GM12865 (cell line): ENCODE data around the gene HIGD1B.
A peak's percentile ranks its signal among the peaks of the same experiment; 100 is the strongest.

Source experiments
- DNase-seq: peaks from one replicate; pipeline ENCODE4 v3.0.0; 2010; ENCODE audit warnings: low read depth
- H3K4me3 ChIP-seq: 2 replicates; pipeline ENCODE4 v1.5.1; 2011; ENCODE audit warnings: mild to moderate bottlenecking, low read depth, low read length, control low read depth
- CTCF ChIP-seq: IDR thresholded peaks from 2 replicates; pipeline ENCODE4 v1.5.1; 2011; ENCODE audit warnings: low read length, control low read depth, low read depth, inconsistent platforms; ENCODE audit not compliant: insufficient read depth; ENCODE audit errors: missing control alignments

Gene HIGD1B

GRCh38 chr17:44864831-44865230 lies 17.1 kb downstream of the HIGD1B start:
- no peak for DNase-seq
- no peak for TF ChIP-seq CTCF
- no peak overlapping the region for H3K4me3 ChIP-seq

GRCh38 chr17:44865231-44865660 lies 17.6 kb downstream of the HIGD1B start:
- peak; percentile 80 for TF ChIP-seq CTCF
- DNase-seq = peak; percentile 80
- H3K4me3 ChIP-seq = no peak overlapping the region

DNA sequence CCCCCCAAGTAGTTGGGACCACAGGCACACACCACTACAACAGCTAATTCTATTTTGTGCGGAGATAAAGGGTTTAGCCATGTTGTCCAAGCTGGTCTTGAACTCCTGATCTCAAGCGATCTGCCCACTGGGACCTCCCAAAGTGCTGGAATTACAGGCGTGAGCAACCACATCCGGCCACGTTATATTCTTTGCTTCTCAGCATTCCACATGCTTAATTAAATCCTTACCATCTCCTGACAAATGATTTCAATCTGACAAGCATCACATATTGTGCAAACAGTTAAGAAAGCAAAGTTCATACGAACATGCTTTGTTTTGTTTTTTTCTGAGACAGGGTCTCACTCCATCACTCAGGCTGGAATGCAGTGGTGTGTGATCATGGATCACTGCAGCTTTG lies 18.2 kb downstream of the HIGD1B start:
- no peak for TF ChIP-seq CTCF
- no peak for DNase-seq
- no peak overlapping the region for H3K4me3 ChIP-seq

- no peak for DNase-seq
These were observed 20.2 kb downstream of the HIGD1B start for GRCh38 chr17:44867841-44868240.

DNA sequence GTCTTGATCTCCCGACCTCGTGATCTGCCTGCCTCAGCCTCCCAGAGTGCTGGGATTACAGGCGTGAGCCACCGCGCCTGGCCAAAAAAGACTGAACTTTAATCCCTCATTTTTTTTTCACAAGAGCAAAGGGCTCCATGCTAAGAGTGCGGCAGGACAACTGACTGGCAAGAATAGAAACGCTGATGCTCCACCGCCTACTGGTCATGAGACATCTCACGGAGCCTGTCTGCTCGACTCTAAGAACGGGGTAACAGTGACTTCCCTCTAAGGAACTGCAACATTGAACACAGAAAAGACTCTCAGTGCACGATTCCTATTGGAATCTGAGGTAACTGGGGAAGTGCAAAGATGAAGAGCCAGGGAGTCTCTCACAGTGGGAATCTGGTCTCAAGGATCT lies 23.9 kb downstream of the HIGD1B start:
- TF ChIP-seq CTCF = no peak
- H3K4me3 ChIP-seq = no peak overlapping the region
- DNase-seq = no peak

More at GRCh38 chr17:44867841-44868240, 20.2 kb downstream of the HIGD1B start:
- H3K4me3 ChIP-seq = no peak overlapping the region
- TF ChIP-seq CTCF = no peak

- no peak for DNase-seq
- no peak for TF ChIP-seq CTCF
These were observed 24.6 kb downstream of the HIGD1B start for GRCh38 chr17:44872131-44872768.

GRCh38 chr17:44875761-44876160 lies 28.1 kb downstream of the HIGD1B start:
- no peak for DNase-seq
- no peak for TF ChIP-seq CTCF
- H3K4me3 ChIP-seq = no peak overlapping the region

More at GRCh38 chr17:44872131-44872768, 24.6 kb downstream of the HIGD1B start:
- H3K4me3 ChIP-seq = no peak overlapping the region
